GM19455 (cell line): ENCODE measurements around the gene GSS.
"Not testable (repeated sequence)": the region's sequence is repeated elsewhere in the genome, so short reads cannot be mapped to it uniquely, and the experiment has no call there.

ENCODE experiments used
- ATAC-seq: cut with Tn5 transposase; IDR thresholded peaks from one replicate; pipeline ENCODE4 v1.9.1; 2021; ENCODE audit not compliant: unreplicated experiment

GSS gene

GRCh38 chr20:34915131-34915530, 40.5 kb downstream of the GSS start:
- no peak for ATAC-seq

GRCh38 chr20:34907616-34908469, 47.8 kb downstream of the GSS start:
- ATAC-seq = no peak

- ATAC-seq = no peak
Observed at GRCh38 chr20:34904202-34904621, 51.4 kb downstream of the GSS start.

- not testable (repeated sequence) for ATAC-seq
Observed at GRCh38 chr20:34898731-34899130, 56.9 kb downstream of the GSS start.

DNA sequence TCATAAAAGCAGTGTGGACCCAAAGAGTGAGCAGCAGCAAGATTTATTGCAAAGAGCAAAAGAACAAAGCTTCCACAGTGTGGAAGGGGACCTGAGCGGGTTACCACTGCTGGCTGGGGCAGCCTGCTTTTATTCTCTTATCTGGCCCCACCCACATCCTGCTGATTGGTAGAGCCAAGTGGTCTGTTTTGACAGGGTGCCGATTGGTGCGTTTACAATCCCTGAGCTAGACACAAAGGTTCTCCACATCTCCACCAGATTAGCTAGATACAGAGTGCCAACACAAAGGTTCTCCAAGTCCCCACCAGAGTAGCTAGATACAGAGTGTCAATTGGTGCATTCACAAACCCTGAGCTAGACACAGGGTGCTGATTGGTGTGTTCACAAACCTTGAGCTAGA, 57.5 kb downstream of the GSS start:
- not testable (repeated sequence) for ATAC-seq

GRCh38 chr20:34896086-34896621, 59.5 kb downstream of the GSS start:
- ATAC-seq = no peak

- ATAC-seq = no peak
Observed at GRCh38 chr20:34895465-34895864, 60.1 kb downstream of the GSS start.

DNA sequence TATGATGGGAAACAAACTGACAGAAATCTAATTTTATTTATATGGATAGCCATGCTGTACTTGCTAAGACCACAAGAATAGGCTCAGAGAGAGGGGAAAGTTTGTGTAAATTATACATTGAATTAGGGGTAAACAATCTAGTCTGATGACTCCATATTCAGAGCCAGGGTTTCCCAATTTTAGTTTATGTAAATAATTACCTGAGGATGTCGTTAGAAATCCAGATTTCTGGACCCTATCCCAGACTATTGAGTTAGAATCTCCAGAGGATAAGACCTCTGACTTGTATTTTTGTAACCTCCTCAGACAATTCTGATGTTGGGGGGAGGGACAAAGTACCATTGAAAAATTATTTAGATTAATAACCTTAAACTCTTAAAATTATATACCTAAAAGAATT, 60.9 kb downstream of the GSS start:
- ATAC-seq = no peak

- no peak for ATAC-seq
Observed at GRCh38 chr20:34892671-34893070, 62.9 kb downstream of the GSS start.

DNA sequence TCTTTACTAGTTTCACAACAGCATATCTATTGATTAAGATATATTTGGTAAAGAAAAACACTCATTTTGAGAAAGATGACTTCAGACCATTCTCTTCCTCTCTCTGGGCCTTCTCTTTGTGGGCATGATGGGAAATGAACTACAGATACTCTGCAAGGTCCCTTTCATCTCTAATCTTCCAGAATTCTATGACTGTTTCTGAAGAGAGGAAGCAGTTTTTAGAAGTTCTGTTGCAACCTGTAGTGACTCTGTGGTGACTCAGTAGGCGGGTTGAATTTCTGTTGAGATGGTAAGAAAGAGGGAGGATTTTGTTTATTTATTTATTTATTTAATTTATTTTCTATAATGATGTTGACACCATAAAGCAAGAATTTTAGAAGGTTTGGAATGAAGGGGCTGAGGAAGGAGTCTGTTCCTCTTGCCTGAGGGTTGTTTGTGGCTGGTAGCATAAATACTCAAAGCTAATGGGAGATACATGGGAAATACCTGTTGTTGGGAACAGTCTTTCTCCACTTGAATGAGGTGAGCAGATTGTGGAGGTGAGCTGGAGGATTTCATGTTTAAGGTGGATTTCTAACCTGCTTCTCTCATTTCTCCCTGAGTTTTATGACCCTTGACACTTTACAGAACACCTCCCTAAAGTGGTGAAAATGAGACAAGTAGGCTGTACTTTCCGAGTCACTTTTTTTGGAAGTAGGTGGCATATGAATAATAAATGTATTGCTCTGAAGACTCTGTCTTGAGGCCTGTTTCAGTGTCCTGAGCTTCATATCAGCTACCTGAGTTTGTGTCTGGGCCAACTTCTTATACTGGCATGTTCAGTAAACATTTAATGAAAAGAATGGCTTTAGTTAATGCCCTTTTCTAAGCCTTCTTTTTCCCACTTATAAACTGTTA, 64.2 kb downstream of the GSS start:
- ATAC-seq = no peak

DNA sequence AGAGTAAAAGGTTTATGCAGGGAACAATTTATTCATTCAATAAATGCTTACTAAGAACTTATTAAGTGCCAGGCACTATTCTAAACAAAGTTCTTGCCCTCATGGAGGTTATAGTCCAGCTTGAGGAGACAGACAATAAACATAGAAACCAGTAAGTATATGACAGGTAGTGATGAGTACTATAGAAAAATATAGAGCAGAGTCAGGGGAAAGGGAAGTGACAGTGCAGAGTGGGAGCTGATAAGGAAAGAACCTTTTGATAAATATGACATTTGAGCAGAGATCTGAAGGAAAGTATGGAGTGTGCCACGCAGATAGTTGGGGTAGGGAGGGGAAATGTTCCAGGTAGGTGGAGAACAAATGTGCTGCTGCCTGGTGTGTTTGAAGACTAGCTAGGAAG, 67.1 kb downstream of the GSS start:
- no peak for ATAC-seq

DNA sequence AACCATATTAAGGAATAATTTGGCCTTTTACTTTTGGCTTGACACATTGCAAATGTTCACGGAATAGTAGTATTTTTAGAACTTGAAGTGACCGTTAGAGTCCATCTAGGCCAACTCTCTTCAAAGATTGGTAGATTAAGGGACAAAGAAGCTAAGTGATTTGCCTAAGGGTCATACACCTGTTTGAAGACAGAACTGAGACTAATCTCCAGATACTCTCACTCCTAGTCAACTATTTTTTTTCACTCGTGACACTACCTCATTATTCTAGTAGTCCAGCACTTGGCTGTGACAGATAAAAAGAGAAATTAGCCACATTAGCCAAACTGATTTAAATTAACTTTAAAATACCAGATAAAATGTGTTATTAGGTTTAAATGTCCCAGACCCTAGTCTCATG, 68.6 kb downstream of the GSS start:
- ATAC-seq = no peak

DNA sequence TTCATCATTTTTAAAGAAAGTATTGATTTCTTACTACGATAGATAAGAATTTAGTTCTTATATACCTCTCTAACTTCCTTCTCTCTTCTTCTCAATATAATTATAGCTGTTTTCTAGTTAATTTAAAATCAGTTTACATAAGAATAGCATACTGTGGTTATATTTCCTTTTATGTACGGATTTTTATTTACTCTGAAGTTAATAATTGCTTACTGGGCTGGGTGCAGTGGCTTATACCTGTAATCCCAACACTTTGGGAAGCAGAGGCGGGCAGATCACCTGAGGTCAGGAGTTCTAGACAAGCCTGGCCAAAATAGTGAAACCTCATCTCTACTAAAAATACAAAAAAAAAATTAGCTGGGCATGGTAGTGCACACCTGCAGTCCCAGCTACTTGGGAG, 69.5 kb downstream of the GSS start:
- ATAC-seq = no peak

DNA sequence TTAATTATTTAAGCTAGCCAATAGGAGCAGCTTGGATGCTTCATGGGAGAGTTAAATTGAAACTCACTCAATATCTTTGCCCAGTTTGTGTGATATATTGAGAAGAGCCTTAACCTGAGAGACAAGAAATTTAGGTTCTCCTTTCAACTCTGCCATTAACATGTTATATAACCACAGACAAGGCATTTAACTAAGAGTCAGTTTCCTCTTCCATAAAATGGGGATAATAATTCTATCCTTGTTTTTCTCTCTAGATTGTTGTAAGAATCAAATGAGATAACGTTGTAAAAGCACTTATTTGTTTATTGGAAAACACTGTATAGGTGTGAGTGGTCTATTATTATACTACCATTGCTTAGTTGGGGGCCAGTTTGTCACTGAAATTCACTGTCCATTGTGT, 71.3 kb downstream of the GSS start:
- no peak for ATAC-seq

DNA sequence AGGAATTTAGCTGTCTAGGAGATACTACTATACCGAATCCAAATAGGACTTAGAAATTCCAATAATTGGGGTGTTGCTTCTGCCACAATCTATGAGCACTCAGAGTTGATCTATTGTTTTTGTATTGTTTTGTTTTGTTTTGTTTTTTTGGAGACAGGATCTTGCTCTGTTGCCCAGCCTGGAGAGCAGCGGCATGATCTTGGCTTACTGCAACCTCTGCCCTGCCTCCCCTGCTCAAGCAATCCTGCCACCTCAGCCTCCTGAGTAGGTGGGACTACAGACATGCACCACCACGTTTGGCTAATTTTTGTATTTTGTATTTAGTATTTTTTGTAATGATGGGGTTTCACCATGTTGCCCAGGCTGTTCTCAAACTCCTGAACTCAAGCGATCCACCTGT, 71.8 kb downstream of the GSS start:
- no peak for ATAC-seq

- ATAC-seq = no peak
Observed at GRCh38 chr20:34883087-34883688, 72.4 kb downstream of the GSS start.

DNA sequence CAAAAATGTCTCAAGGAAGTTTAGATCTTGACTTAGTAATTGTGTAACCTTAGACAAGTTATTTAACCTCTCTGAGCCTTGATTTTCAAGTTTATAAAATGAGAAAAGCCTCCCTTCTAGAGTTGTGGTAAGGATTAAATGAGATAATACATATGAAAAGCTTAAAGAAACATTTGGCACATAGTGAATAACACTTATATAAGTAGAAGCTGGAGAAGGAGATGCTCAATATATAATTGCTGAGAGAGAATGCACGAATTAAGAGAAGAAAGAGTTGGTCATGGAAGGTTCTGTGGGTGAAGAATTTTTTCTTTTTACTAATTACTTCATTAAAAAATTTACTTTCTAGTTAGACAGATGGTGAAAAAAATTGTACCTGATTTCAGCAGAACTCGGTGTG, 73.9 kb downstream of the GSS start:
- ATAC-seq = no peak

DNA sequence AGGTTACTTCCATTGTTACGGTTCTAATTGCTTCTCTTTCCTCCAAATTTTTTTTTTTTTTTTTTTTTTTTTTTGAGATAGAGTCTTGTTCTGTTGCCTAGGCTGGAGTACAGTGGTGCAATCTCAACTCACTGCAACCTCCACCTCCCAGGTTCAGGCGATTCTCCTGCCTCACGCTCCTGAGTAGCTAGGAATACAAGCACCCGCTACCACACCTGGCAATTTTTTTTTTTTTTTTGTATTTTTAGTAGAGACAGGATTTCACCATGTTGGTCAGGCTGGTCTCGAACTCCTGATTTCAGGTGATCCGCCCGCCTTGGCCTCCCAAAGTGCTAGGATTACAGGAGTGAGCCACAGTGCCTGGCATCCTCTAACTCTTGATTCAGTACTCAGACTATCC, 74.6 kb downstream of the GSS start:
- not testable (repeated sequence) for ATAC-seq

DNA sequence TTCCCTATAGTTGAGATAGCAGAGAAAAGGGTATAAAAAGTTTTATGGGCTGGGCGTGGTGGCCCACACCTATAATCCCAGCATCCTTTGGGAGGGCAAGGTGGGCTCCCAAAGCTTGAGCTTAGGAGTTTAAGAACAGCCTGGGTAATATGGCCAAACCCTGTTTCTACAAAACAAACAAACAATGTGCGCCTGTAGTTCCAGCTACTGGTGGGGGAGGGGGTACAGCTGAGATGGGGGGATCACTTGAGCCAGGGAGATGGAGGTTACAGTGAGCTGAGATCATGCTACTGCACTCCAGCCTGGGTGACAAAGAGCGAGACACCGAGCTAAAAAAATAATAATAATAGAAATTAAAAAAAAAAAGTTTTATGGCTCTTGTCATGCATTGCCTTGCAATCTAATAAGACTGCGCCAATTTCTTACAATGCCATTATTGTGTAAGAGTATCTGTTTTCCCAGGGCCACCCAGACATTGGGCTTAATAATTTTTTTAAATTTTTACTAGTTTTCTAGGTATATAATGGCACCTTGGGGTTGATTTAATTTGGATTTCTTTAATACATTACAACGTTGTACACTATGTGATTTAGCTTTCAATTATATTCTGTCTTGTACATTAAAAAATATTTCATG, 75.3 kb downstream of the GSS start:
- ATAC-seq = no peak
